Kidney epithelial cell (primary cell): ENCODE data around the gene CHMP1B. TPM values are rescaled to one million over a fixed set of nuclear protein-coding genes. Genes with fewer than 3 reads are reported as not detected.
A peak's percentile ranks its signal among the peaks of the same experiment; 100 is the strongest.
"Not testable (repeated sequence)": the region's sequence is repeated elsewhere in the genome, so short reads cannot be mapped to it uniquely, and the experiment has no call there.

ENCODE experiments used
- DNase-seq: peaks from one replicate; pipeline ENCODE4 v3.0.0-alpha.2; 2010; ENCODE audit warnings: low read depth
- H3K27me3 ChIP-seq: 2 replicates; pipeline ENCODE4 v1.6.0; 2011; ENCODE audit warnings: low read length; ENCODE audit not compliant: control insufficient read depth, insufficient read depth
- H3K36me3 ChIP-seq: 2 replicates; pipeline ENCODE4 v1.5.1; 2011; ENCODE audit warnings: low read length; ENCODE audit not compliant: control insufficient read depth, insufficient read depth
- H3K4me3 ChIP-seq: 2 replicates; pipeline ENCODE4 v1.5.1; 2011; ENCODE audit warnings: low read depth, mild to moderate bottlenecking, control low read depth, low read length
- CTCF ChIP-seq: IDR thresholded peaks from 2 replicates; pipeline ENCODE4 v1.5.1; 2011; ENCODE audit warnings: mild to moderate bottlenecking, moderate library complexity, low read length, control low read depth, inconsistent platforms; ENCODE audit not compliant: insufficient read depth, poor library complexity, severe bottlenecking
- total RNA-seq: library from RNA; depleted of rRNA; stranded (reverse); fragments of >200 nt; gene quantifications from 2 replicates; pipeline ENCODE4 v1.2.3, GENCODE V29; 2015

Gene CHMP1B
- total RNA-seq, 1 donor from 2014 or later = 95.4 TPM

- DNase-seq = peak; percentile 69
- no peaks in the 10 kb centered on the region for H3K36me3 ChIP-seq
- no peaks in the 10 kb centered on the region for H3K27me3 ChIP-seq
- H3K4me3 ChIP-seq = peak overlapping the region; percentile 87
- TF ChIP-seq CTCF = no peak
Observed at GRCh38 chr18:11849841-11850634, 1.2 kb upstream of the CHMP1B start.

GRCh38 chr18:11850821-11851145, 430 bp upstream of the CHMP1B start:
- Histone ChIP-seq H3K27me3 (no peaks in the 10 kb centered on the region), H3K36me3 (no peaks in the 10 kb centered on the region), H3K4me3 (peak overlapping the region; percentile 87)
- no peak for TF ChIP-seq CTCF
- DNase-seq = no peak

GRCh38 chr18:11851806-11852337, 659 bp downstream of the CHMP1B start:
- H3K36me3 ChIP-seq = no peaks in the 10 kb centered on the region
- no peaks in the 10 kb centered on the region for H3K27me3 ChIP-seq
- TF ChIP-seq CTCF = no peak
- peak overlapping the region; percentile 87 for H3K4me3 ChIP-seq
- no peak for DNase-seq

- H3K4me3 ChIP-seq, H3K27me3 ChIP-seq, DNase-seq, H3K36me3 ChIP-seq: not testable (repeated sequence)
Observed at GRCh38 chr18:11854554-11854953, 3.3 kb downstream of the CHMP1B start.

GRCh38 chr18:11857177-11857887, 6.1 kb downstream of the CHMP1B start:
- Histone ChIP-seq H3K27me3 (no peaks in the 10 kb centered on the region), H3K4me3 (no peak overlapping the region), H3K36me3 (no peaks in the 10 kb centered on the region)
- no peak for TF ChIP-seq CTCF
- peak; percentile 99 for DNase-seq

GRCh38 chr18:11859282-11859830, 8.1 kb downstream of the CHMP1B start:
- Histone ChIP-seq H3K27me3 (no peaks in the 10 kb centered on the region), H3K36me3 (no peaks in the 10 kb centered on the region), H3K4me3 (no peak overlapping the region)
- TF ChIP-seq CTCF = no peak
- DNase-seq = no peak
